ENCODE data around the gene LPAR2.

DNA sequence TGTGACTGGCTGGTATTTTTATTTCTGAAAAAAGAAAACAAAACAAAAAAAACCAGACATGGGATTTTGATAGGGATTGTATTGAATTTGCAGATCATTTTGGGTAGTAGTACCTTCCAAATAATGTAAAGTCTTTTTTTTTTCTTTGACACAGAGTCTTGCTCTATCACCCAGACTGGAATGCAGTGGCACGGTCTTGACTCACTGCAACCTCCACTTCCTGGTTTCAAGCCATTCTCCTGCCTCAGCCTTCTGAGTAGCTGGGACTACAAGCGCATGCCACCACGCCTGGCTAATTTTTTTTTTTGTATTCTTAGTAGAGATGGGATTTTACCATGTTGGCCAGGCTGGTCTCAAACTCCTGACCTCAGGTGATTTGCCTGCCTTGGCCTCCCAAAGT lies 44.8 kb upstream of the LPAR2 start:
- TF ChIP-seq, protein P1, sequence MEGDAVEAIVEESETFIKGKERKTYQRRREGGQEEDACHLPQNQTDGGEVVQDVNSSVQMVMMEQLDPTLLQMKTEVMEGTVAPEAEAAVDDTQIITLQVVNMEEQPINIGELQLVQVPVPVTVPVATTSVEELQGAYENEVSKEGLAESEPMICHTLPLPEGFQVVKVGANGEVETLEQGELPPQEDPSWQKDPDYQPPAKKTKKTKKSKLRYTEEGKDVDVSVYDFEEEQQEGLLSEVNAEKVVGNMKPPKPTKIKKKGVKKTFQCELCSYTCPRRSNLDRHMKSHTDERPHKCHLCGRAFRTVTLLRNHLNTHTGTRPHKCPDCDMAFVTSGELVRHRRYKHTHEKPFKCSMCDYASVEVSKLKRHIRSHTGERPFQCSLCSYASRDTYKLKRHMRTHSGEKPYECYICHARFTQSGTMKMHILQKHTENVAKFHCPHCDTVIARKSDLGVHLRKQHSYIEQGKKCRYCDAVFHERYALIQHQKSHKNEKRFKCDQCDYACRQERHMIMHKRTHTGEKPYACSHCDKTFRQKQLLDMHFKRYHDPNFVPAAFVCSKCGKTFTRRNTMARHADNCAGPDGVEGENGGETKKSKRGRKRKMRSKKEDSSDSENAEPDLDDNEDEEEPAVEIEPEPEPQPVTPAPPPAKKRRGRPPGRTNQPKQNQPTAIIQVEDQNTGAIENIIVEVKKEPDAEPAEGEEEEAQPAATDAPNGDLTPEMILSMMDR (IDR thresholded peaks at IDR 0.05; ENCODE audit: low read length): no peak
- TF ChIP-seq EZH2 (IDR thresholded peaks at IDR 0.05; ENCODE audit: borderline replicate concordance, low read length): no peak

All from OCI-LY1 (cell line).